K562 (cell line): Measurements from ENCODE around the gene SAE1. TPM values are rescaled to one million over a fixed set of nuclear protein-coding genes. Genes with fewer than 3 reads are reported as not detected.

ENCODE experiments used
- ATF3 ChIP-seq, 2 experiments: fragments of 450-650 bp in 1 of 2; sonication (generic) in 1 of 2; formaldehyde crosslinking in 1 of 2; IDR thresholded peaks in 1 of 2; conservative IDR thresholded peaks in 1 of 2; 2 replicates each; pipeline versions ENCODE4 v1.6.1 to v1.8.1; 2016 to 2023; ENCODE audit warnings: mild to moderate bottlenecking in 2 of 2, moderate library complexity in 2 of 2, inconsistent platforms in 1 of 2, missing genetic modification reagents in 1 of 2
- CC2D1A ChIP-seq: fragments of 450-650 bp; IDR thresholded peaks from 2 replicates; pipeline ENCODE4 v1.6.1; 2017; ENCODE audit warnings: mild to moderate bottlenecking
- HDAC1 ChIP-seq, 2 experiments: fragments of 450-650 bp; IDR thresholded peaks; 2 replicates each; pipeline ENCODE4 v1.6.1; 2016 to 2017; ENCODE audit warnings: inconsistent platforms in 1 of 2, mild to moderate bottlenecking in 1 of 2, moderate library complexity in 1 of 2
- MED1 ChIP-seq: sonication (generic); formaldehyde crosslinking; IDR thresholded peaks from 2 replicates; pipeline ENCODE4 v1.8.1; 2023; ENCODE audit warnings: missing genetic modification reagents, borderline replicate concordance
- NR2C1 ChIP-seq, 2 experiments: fragments of 450-650 bp; IDR thresholded peaks; 2 replicates each; pipeline ENCODE4 v1.6.1; 2017; ENCODE audit warnings: mild to moderate bottlenecking in 2 of 2, antibody characterized with exemption in 1 of 2, inconsistent platforms in 1 of 2, missing compliant biosample characterization in 1 of 2, missing genetic modification characterization in 1 of 2
- PHB2 ChIP-seq: fragments of 450-650 bp; IDR thresholded peaks from 2 replicates; pipeline ENCODE4 v1.6.1; 2017; ENCODE audit warnings: low read depth
- REST ChIP-seq, 2 experiments: fragments of 450-650 bp; formaldehyde crosslinking in 1 of 2; IDR thresholded peaks; 2 replicates each; pipeline versions ENCODE4 v1.4.0 to v1.6.1; 2014 to 2020; ENCODE audit warnings: mild to moderate bottlenecking in 2 of 2, borderline replicate concordance in 1 of 2, low read depth in 1 of 2
- SFPQ ChIP-seq: fragments of 200-400 bp; formaldehyde crosslinking; IDR thresholded peaks from 2 replicates; pipeline ENCODE4 v1.6.1; 2017; ENCODE audit warnings: mild to moderate bottlenecking, low read depth, low read length, moderate library complexity
- SMARCA5 ChIP-seq: fragments of 450-650 bp; IDR thresholded peaks from 2 replicates; pipeline ENCODE4 v1.6.1; 2016
- VEZF1 ChIP-seq: fragments of 200-800 bp; sonication (Bioruptor generic); IDR thresholded peaks from 2 replicates; pipeline ENCODE4 v1.6.1; 2017; ENCODE audit warnings: missing genetic modification characterization, missing compliant biosample characterization
- ZNF280B ChIP-seq: fragments of 250-450 bp; sonication (Bioruptor Pico); IDR thresholded peaks from 2 replicates; pipeline ENCODE4 v1.5.1; 2021; ENCODE audit warnings: mild to moderate bottlenecking
- polyA plus RNA-seq, 8 experiments: library from polyadenylated mRNA; depleted of rRNA in 4 of 8; stranded (reverse) in 5 of 8; unstranded in 3 of 8; fragments of >200 nt; fragmentation: Nextera tagmentation in 2 of 8; fragmentation: Illumina TruSeq in 1 of 8; extraction: Ambion mirVana in 2 of 8; extraction: Trizol in 1 of 8; gene quantifications; 2 replicates each; pipeline versions ENCODE4 v1.2.1 to v1.2.3, GENCODE V29; 2011 to 2014; ENCODE audit warnings: inconsistent platforms in 1 of 8, missing spikeins in 1 of 8
- total RNA-seq, 7 experiments: library from RNA; depleted of rRNA in 6 of 7; stranded (reverse); fragments of >200 nt in 6 of 7; fragmentation: Illumina TruSeq in 2 of 7; extraction: Trizol in 2 of 7; gene quantifications; 2 replicates each; pipeline versions ENCODE4 v1.2.1 to v1.2.3, GENCODE V29; 2011 to 2021; ENCODE audit warnings: low replicate concordance in 1 of 7

SAE1 gene
- total and polyA plus RNA-seq, 9 of the 15 experiments (the other 6 are each of a cell fraction or from before 2014, with no cell fraction given), result 82.8 to 299 (median 217) TPM

- no peak for TF ChIP-seq ZNF280B (CRISPR knock-in tag)
- TF ChIP-seq SFPQ, result no peak
- TF ChIP-seq CC2D1A, result peak; percentile 10; the same call in 1 of the 2 replicates
- peak; percentile 11; the same call in 1 of the 2 replicates for TF ChIP-seq PHB2
- TF ChIP-seq ATF3 (IDR thresholded peaks at IDR 0.05), result no peak
- TF ChIP-seq ATF3 (CRISPR knock-in tag; conservative IDR thresholded peaks at IDR 0.05), result no peak
- no peak for TF ChIP-seq VEZF1
- no peak for TF ChIP-seq MED1 (CRISPR knock-in tag)
- TF ChIP-seq NR2C1 (IDR thresholded peaks at IDR 0.05), result peak; percentile 29; the same call in 1 of the 2 replicates
- TF ChIP-seq NR2C1 (tag; IDR thresholded peaks at IDR 0.05), result no peak
- no peak for TF ChIP-seq REST (IDR thresholded peaks at IDR 0.05; ENCODE audit: borderline replicate concordance)
- TF ChIP-seq REST (CRISPR knock-in tag; IDR thresholded peaks at IDR 0.05; ENCODE audit: low read depth), result no peak
- peak in 1 of 2 experiments; percentile 97; a peak in 2 of 4 replicates for TF ChIP-seq HDAC1 (IDR thresholded peaks at IDR 0.05)
- 0 out of 2 replicates have a peak, but pooled peaks have one; percentile 13 for TF ChIP-seq SMARCA5
Observed at GRCh38 chr19:47228937-47229675, 98.5 kb downstream of the SAE1 start (continued).
